ENCODE measurements around the gene GABRB2.

GABRB2 gene

DNA sequence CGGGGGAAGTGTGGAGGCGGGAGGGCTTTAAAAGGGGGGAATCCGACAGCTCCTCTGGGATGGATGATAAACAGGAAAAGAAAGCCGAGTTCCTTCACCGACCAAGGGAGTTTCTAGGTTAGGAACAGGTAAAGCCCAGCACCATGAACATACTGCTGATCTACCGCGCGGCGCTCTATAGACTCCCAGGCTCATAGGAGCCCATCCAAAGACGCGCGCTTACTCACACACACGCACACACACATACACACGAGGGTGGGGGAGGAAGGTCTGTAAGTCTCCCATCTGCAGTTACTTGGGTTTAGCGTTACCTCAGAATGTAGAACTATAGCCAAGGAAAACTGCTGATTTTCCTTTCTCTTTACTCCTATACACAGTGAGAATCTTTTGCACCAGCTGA lies 2.6 kb upstream of the GABRB2 start:
- ChIA-PET POLR2A (no interaction called here), CTCF (interaction anchor here (0.6 to 1.0 kb wide), 3 partner anchors 22 to 660 kb away, joined by 3 read pairs; no protein-coding TSS in a partner anchor)
- no peak for DNase-seq (ENCODE audit: extremely low spot score)
- TF ChIP-seq, protein P1, sequence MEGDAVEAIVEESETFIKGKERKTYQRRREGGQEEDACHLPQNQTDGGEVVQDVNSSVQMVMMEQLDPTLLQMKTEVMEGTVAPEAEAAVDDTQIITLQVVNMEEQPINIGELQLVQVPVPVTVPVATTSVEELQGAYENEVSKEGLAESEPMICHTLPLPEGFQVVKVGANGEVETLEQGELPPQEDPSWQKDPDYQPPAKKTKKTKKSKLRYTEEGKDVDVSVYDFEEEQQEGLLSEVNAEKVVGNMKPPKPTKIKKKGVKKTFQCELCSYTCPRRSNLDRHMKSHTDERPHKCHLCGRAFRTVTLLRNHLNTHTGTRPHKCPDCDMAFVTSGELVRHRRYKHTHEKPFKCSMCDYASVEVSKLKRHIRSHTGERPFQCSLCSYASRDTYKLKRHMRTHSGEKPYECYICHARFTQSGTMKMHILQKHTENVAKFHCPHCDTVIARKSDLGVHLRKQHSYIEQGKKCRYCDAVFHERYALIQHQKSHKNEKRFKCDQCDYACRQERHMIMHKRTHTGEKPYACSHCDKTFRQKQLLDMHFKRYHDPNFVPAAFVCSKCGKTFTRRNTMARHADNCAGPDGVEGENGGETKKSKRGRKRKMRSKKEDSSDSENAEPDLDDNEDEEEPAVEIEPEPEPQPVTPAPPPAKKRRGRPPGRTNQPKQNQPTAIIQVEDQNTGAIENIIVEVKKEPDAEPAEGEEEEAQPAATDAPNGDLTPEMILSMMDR (IDR thresholded peaks at IDR 0.05; ENCODE audit: control extremely low read depth, extremely low read depth, low read depth, missing control alignments): no peak

GRCh38 chr5:161548487-161549094 lies 2.1 kb upstream of the GABRB2 start:
- TF ChIP-seq, protein P1 (IDR thresholded peaks at IDR 0.05; ENCODE audit: control extremely low read depth, extremely low read depth, low read depth, missing control alignments): no peak
- POLR2A ChIA-PET: no interaction called here
- CTCF ChIA-PET: interaction anchor here (0.6 to 1.0 kb wide), 3 partner anchors 23 to 660 kb away, joined by 3 read pairs; no protein-coding TSS in a partner anchor
- DNase-seq (ENCODE audit: extremely low spot score): no peak

DNA sequence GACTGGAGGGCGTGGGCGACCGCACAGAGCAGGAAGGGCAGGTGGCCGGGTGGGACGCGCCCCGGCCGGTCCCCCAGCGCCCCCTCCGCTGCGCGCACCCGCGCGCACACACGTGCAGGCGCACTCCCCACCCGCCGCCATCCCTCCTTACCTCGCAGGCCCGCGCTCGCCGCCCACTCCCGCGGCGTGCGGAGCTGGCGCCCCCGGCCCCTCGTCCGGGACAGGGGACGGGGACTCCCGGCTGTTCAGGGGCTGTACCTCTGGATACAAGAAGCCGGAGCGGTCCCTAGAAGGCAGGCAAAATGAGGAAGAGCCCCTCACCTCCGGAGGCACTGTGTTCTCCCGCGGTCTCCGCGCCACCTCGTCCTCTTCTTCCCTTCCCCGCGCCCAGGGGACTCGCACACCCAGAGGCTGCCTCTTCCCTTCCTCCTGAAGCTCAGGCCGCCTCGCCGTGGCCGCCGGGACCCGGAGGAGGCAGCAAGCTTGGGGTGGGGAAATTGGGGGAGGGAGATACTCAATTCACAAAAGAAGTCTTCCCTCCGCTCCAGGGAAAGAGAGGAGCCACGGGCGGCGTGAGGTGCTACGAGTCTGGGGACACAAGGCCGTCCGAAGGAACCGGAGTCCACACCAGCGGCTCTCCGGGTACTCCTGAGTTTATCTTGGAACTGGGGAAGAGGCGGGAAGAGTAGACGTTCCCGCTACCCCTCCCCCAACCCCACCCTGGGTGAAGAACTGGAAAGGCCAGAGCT lies 1.4 kb upstream of the GABRB2 start:
- TF ChIP-seq, protein P1 (IDR thresholded peaks at IDR 0.05; ENCODE audit: control extremely low read depth, extremely low read depth, low read depth, missing control alignments): no peak
- POLR2A ChIA-PET: no interaction called here
- peak; percentile 29 for DNase-seq (ENCODE audit: extremely low spot score)
- CTCF ChIA-PET: interaction anchor here (1.0 kb wide), 2 partner anchors 24 to 1861 kb away, joined by 3 read pairs; no protein-coding TSS in a partner anchor

DNA sequence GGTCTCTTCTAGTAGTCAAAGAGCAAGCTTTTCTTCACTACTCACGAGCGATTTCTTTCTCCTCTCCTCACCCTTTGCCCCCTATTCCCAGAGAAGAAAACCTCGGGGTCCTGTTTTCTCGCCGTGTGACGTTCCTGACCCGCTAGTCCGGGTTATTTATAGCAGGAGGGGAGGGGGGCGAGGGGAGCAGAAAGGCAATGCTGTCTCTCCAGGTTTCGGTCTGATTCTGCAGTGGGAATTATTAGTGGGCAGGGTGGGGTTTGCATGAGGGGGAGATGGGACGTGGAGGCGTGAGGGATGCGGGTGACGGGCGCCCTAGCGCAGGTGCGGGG lies 847 bp upstream of the GABRB2 start:
- no peak for DNase-seq (ENCODE audit: extremely low spot score)
- ChIA-PET POLR2A (no interaction called here), CTCF (interaction anchor here (1.0 kb wide), 1 partner anchor 1861 kb away, joined by 3 read pairs; no protein-coding TSS in a partner anchor)
- TF ChIP-seq, protein P1 (IDR thresholded peaks at IDR 0.05; ENCODE audit: control extremely low read depth, extremely low read depth, low read depth, missing control alignments): no peak

DNA sequence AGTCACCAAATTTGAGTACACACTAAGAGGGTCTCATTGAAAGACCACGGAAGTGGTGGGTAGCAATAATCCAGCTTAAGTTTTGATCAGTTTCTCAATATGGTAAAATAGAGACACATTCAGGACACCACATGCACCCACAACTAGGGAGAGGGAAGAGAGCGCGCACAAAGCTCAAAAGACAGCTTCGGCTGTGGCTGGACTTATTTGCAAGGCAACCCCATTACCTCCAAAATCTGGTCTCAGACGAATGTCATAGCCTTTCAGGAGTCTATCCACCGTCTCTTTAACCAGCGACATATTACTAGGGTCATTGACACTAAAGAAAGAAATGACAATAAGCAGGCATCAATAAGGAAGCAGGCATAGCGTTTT lies 443 bp downstream of the GABRB2 start:
- ChIA-PET CTCF (interaction anchor here (0.7 kb wide), 1 partner anchor 381 kb away, joined by 3 read pairs; no protein-coding TSS in a partner anchor), POLR2A (no interaction called here)
- peak; percentile 8 for DNase-seq (ENCODE audit: extremely low spot score)
- TF ChIP-seq, protein P1 (IDR thresholded peaks at IDR 0.05; ENCODE audit: control extremely low read depth, extremely low read depth, low read depth, missing control alignments): no peak

- TF ChIP-seq, protein P1 (IDR thresholded peaks at IDR 0.05; ENCODE audit: control extremely low read depth, extremely low read depth, low read depth, missing control alignments): no peak
- CTCF ChIA-PET: interaction anchor here (0.7 to 2.3 kb wide), 3 partner anchors 12 to 1107 kb away, joined by 3 to 11 read pairs (median 7); no protein-coding TSS in a partner anchor
- POLR2A ChIA-PET: no interaction called here
- DNase-seq (ENCODE audit: extremely low spot score): no peak
Measured at GRCh38 chr5:161545344-161546094, 1.0 kb downstream of the GABRB2 start.

Data from GM10248 (cell line).